ENCODE data around the gene CUX1.

DNA sequence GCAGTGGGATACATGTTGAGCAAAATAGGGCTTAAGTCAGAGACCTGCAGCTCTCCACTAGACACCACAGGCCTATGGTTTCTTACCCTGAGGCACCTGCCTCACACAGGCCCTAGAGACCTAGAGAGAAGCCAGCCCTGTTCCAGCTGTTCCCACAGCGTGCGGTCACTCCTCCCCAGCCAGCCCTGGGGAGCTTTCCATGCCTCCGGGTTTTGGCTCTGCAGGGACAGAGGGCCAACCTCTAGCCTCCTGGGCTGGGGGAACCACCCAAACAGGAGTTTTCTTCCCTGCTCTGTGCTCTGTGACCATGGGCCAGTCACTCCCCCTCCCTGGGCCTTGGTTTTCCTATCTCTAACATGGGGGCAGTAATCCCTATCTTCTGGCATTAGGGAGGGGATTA is 502.2 kb downstream of the CUX1 start:
- TF ChIP-seq, protein P1, sequence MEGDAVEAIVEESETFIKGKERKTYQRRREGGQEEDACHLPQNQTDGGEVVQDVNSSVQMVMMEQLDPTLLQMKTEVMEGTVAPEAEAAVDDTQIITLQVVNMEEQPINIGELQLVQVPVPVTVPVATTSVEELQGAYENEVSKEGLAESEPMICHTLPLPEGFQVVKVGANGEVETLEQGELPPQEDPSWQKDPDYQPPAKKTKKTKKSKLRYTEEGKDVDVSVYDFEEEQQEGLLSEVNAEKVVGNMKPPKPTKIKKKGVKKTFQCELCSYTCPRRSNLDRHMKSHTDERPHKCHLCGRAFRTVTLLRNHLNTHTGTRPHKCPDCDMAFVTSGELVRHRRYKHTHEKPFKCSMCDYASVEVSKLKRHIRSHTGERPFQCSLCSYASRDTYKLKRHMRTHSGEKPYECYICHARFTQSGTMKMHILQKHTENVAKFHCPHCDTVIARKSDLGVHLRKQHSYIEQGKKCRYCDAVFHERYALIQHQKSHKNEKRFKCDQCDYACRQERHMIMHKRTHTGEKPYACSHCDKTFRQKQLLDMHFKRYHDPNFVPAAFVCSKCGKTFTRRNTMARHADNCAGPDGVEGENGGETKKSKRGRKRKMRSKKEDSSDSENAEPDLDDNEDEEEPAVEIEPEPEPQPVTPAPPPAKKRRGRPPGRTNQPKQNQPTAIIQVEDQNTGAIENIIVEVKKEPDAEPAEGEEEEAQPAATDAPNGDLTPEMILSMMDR (IDR thresholded peaks at IDR 0.05; ENCODE audit: low read length) = no peak
- TF ChIP-seq EZH2phosphoT487 (IDR thresholded peaks at IDR 0.05; ENCODE audit: low read length) = no peak

Data from MM.1S (cell line).